HEK293T (cell line): Measurements from ENCODE around the gene GNB2.

ENCODE experiments used
- ARNT ChIP-seq: fragments of 450-650 bp; IDR thresholded peaks from 2 replicates; pipeline ENCODE4 v1.6.1; 2017; ENCODE audit warnings: mild to moderate bottlenecking
- BHLHE40 ChIP-seq: fragments of 450-650 bp; IDR thresholded peaks from 2 replicates; pipeline ENCODE4 v1.6.1; 2016; ENCODE audit warnings: mild to moderate bottlenecking, moderate library complexity, borderline replicate concordance
- ELF4 ChIP-seq: fragments of 450-650 bp; IDR thresholded peaks from 2 replicates; pipeline ENCODE4 v1.6.1; 2017; ENCODE audit warnings: antibody characterized with exemption
- FOXA1 ChIP-seq: fragments of 450-650 bp; IDR thresholded peaks from 2 replicates; pipeline ENCODE4 v1.6.1; 2016; ENCODE audit warnings: mild to moderate bottlenecking
- FOXM1 ChIP-seq: fragments of 450-650 bp; IDR thresholded peaks from 2 replicates; pipeline ENCODE4 v1.6.1; 2017; ENCODE audit warnings: mild to moderate bottlenecking, borderline replicate concordance
- LEF1 ChIP-seq: fragments of 450-650 bp; IDR thresholded peaks from 2 replicates; pipeline ENCODE4 v1.6.1; 2017; ENCODE audit warnings: mild to moderate bottlenecking, borderline replicate concordance
- NFRKB ChIP-seq: fragments of 450-650 bp; IDR thresholded peaks from 2 replicates; pipeline ENCODE4 v1.6.1; 2016; ENCODE audit warnings: mild to moderate bottlenecking, moderate library complexity
- SUZ12 ChIP-seq: fragments of 450-650 bp; IDR thresholded peaks from 2 replicates; pipeline ENCODE4 v1.6.1; 2016; ENCODE audit warnings: mild to moderate bottlenecking
- ZNF384 ChIP-seq: fragments of 450-650 bp; IDR thresholded peaks from 2 replicates; pipeline ENCODE4 v1.6.1; 2016

GRCh38 chr7:100667331-100668068, 6.0 kb upstream of the GNB2 start:
- TF ChIP-seq BHLHE40 (no peak), NFRKB (no peak), FOXM1 (no peak), ARNT (no peak), FOXA1 (no peak), ELF4 (no peak), LEF1 (no peak), SUZ12 (no peak), ZNF384 (no peak)
